WTC11 (cell line): ENCODE measurements around the gene GPC5.
"Not testable (repeated sequence)": the region's sequence is repeated elsewhere in the genome, so short reads cannot be mapped to it uniquely, and the experiment has no call there.

Source experiments
- ATF1 ChIP-seq: sonication (generic); formaldehyde crosslinking; IDR thresholded peaks from 2 replicates; pipeline ENCODE4 v1.8.1; 2023; ENCODE audit warnings: mild to moderate bottlenecking, moderate library complexity, missing genetic modification reagents
- ATF6 ChIP-seq: sonication (generic); formaldehyde crosslinking; IDR thresholded peaks from 2 replicates; pipeline ENCODE4 v1.8.1; 2023; ENCODE audit warnings: mild to moderate bottlenecking, missing genetic modification reagents
- ETV6 ChIP-seq: sonication (generic); formaldehyde crosslinking; IDR thresholded peaks from 2 replicates; pipeline ENCODE4 v1.8.1; 2022; ENCODE audit warnings: mild to moderate bottlenecking, missing genetic modification reagents
- MAX ChIP-seq: sonication (generic); formaldehyde crosslinking; IDR thresholded peaks from 2 replicates; pipeline ENCODE4 v1.8.0; 2022; ENCODE audit warnings: mild to moderate bottlenecking, missing genetic modification reagents
- ZNF671 ChIP-seq: fragments of 250-450 bp; sonication (Bioruptor Pico); IDR thresholded peaks from 2 replicates; pipeline ENCODE4 v1.8.0; 2021; ENCODE audit warnings: mild to moderate bottlenecking

- TF ChIP-seq ZNF671, MAX, ATF6, ATF1, ETV6 (CRISPR knock-in tag): not testable (repeated sequence)
These were observed 882.6 kb downstream of the GPC5 start for GRCh38 chr13:92280986-92281385.
